ENCODE results near the gene SAG. TPM values are rescaled to one million over a fixed set of nuclear protein-coding genes. Genes with fewer than 3 reads are reported as not detected.

Gene SAG
- polyA plus RNA-seq, 1 experiment: not detected

GRCh38 chr2:233267516-233268245, 39.9 kb upstream of the SAG start:
- POLR2A ChIA-PET: no interaction called here
- H3K9me3 ChIP-seq (ENCODE audit: control insufficient read depth, insufficient read depth, low read length): no peaks in the 10 kb centered on the region

GRCh38 chr2:233270366-233270765, 37.2 kb upstream of the SAG start:
- no peaks in the 10 kb centered on the region for H3K9me3 ChIP-seq (ENCODE audit: control insufficient read depth, insufficient read depth, low read length)
- POLR2A ChIA-PET: interaction anchor here (0.6 kb wide), 1 partner anchor 573 kb away, joined by 3 read pairs; no protein-coding TSS in a partner anchor
- no peaks in the 10 kb centered on the region for H3K27me3 ChIP-seq (ENCODE audit: control insufficient read depth, insufficient read depth, low read length)
- no peak overlapping the region for H3K4me3 ChIP-seq (ENCODE audit: low read depth, low read length)
- H3K27ac ChIP-seq (ENCODE audit: low read depth, low read length): no peak overlapping the region
- no peak for DNase-seq (ENCODE audit: low read depth, low spot score)
- CTCF ChIA-PET: interaction anchor here (0.7 to 1.3 kb wide), 2 partner anchors 19 to 29 kb away, joined by 3 to 4 read pairs; partner anchors contain the start of gene ATG16L1
- TF ChIP-seq, protein P1, sequence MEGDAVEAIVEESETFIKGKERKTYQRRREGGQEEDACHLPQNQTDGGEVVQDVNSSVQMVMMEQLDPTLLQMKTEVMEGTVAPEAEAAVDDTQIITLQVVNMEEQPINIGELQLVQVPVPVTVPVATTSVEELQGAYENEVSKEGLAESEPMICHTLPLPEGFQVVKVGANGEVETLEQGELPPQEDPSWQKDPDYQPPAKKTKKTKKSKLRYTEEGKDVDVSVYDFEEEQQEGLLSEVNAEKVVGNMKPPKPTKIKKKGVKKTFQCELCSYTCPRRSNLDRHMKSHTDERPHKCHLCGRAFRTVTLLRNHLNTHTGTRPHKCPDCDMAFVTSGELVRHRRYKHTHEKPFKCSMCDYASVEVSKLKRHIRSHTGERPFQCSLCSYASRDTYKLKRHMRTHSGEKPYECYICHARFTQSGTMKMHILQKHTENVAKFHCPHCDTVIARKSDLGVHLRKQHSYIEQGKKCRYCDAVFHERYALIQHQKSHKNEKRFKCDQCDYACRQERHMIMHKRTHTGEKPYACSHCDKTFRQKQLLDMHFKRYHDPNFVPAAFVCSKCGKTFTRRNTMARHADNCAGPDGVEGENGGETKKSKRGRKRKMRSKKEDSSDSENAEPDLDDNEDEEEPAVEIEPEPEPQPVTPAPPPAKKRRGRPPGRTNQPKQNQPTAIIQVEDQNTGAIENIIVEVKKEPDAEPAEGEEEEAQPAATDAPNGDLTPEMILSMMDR (IDR thresholded peaks at IDR 0.05; ENCODE audit: low read depth, low read length): no peak

More at GRCh38 chr2:233267516-233268245, 39.9 kb upstream of the SAG start:
- H3K27ac ChIP-seq (ENCODE audit: low read depth, low read length): no peak overlapping the region
- TF ChIP-seq, protein P1 (IDR thresholded peaks at IDR 0.05; ENCODE audit: low read depth, low read length): no peak
- no peak overlapping the region for H3K4me3 ChIP-seq (ENCODE audit: low read depth, low read length)
- CTCF ChIA-PET: interaction anchor here (0.6 to 0.7 kb wide), 3 partner anchors 11 to 581 kb away, joined by 3 to 5 read pairs (median 3); partner anchors contain the start of gene ATG16L1
- H3K27me3 ChIP-seq (ENCODE audit: control insufficient read depth, insufficient read depth, low read length): no peaks in the 10 kb centered on the region
- DNase-seq (ENCODE audit: low read depth, low spot score): no peak

- TF ChIP-seq, protein P1 (IDR thresholded peaks at IDR 0.05; ENCODE audit: low read depth, low read length): no peak
- no peaks in the 10 kb centered on the region for H3K27me3 ChIP-seq (ENCODE audit: control insufficient read depth, insufficient read depth, low read length)
- POLR2A ChIA-PET: no interaction called here
- CTCF ChIA-PET: interaction anchor here (1.3 kb wide), 1 partner anchor 20 kb away, joined by 4 read pairs; the partner anchor contains the start of gene ATG16L1
- no peak for DNase-seq (ENCODE audit: low read depth, low spot score)
- H3K27ac ChIP-seq (ENCODE audit: low read depth, low read length): no peak overlapping the region
- no peaks in the 10 kb centered on the region for H3K9me3 ChIP-seq (ENCODE audit: control insufficient read depth, insufficient read depth, low read length)
- no peak overlapping the region for H3K4me3 ChIP-seq (ENCODE audit: low read depth, low read length)
Observed at GRCh38 chr2:233270951-233271350, 36.7 kb upstream of the SAG start.

DNA sequence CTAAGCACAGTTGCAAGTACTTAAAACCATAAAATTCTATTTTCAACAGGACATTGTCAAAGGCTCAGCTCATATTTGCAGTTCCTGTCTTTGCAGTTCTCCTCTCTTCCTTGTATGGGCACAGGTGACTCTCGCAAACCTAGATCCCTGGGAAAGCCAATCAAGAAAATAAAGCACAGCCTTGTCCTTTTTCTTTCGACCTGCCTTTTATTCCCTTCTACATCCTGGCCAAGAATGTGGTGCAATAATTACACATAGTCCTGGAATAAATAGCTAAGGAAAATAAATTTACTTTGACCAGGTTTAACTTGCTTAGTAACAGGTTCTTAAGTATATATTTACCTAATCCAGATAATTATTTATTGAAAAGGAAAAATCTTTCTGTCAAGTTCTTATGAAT, 35.9 kb upstream of the SAG start:
- Histone ChIP-seq H3K27ac (ENCODE audit: low read depth, low read length) (no peak overlapping the region), H3K4me3 (ENCODE audit: low read depth, low read length) (no peak overlapping the region), H3K27me3 (ENCODE audit: control insufficient read depth, insufficient read depth, low read length) (no peaks in the 10 kb centered on the region), H3K9me3 (ENCODE audit: control insufficient read depth, insufficient read depth, low read length) (no peaks in the 10 kb centered on the region)
- no peak for DNase-seq (ENCODE audit: low read depth, low spot score)
- ChIA-PET CTCF (interaction anchor here (1.0 kb wide), 1 partner anchor 82 kb away, joined by 5 read pairs; no protein-coding TSS in a partner anchor), POLR2A (no interaction called here)
- TF ChIP-seq, protein P1 (IDR thresholded peaks at IDR 0.05; ENCODE audit: low read depth, low read length): no peak

GRCh38 chr2:233273120-233273519, 34.5 kb upstream of the SAG start:
- H3K4me3 ChIP-seq (ENCODE audit: low read depth, low read length): no peak overlapping the region
- ChIA-PET CTCF (interaction anchor here (1.4 kb wide), 1 partner anchor 19 kb away, joined by 3 read pairs; no protein-coding TSS in a partner anchor), POLR2A (no interaction called here)
- no peaks in the 10 kb centered on the region for H3K9me3 ChIP-seq (ENCODE audit: control insufficient read depth, insufficient read depth, low read length)
- TF ChIP-seq, protein P1 (IDR thresholded peaks at IDR 0.05; ENCODE audit: low read depth, low read length): no peak
- no peak for DNase-seq (ENCODE audit: low read depth, low spot score)
- H3K27me3 ChIP-seq (ENCODE audit: control insufficient read depth, insufficient read depth, low read length): no peaks in the 10 kb centered on the region
- no peak overlapping the region for H3K27ac ChIP-seq (ENCODE audit: low read depth, low read length)
